Measurements from ENCODE around the gene ZCCHC2. TPM values are rescaled to one million over a fixed set of nuclear protein-coding genes. Genes with fewer than 3 reads are reported as not detected.

Gene ZCCHC2
- total and polyA plus RNA-seq, 2 of the 13 experiments (the other 11 are each of a cell fraction or from before 2014, with no cell fraction given): 62.5 to 76.1 TPM

DNA sequence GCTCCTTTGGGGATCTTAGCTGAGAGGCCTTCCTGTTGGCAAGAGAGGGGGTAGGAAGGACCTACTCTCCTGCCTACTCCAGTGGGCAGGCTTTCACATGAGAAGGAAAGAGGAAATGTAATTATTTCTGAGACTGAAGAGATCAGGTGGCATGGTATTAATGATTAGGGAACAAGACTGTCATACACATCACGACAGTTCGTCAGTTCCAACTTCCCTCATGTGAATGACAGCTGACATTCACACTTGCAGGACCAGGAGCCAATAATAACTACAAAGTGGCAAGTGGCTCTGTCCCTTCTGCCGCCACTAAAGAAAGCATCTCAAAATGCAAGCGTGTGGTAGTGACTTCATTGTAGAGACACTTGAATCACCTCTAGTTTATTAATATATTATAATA, 90.0 kb downstream of the ZCCHC2 start:
- Histone ChIP-seq H2AFZ (ENCODE audit: low read length) (no peak overlapping the region), H3K4me3 (replicated peaks in 1 of 3; ENCODE audit: insufficient read depth in 1 of 3, low read depth in 2 of 3, low read length in 3 of 3) (no peak overlapping the region), H3K4me2 (ENCODE audit: low read depth, low read length) (no peak overlapping the region), H3K9me3 (ENCODE audit: low read length) (peaks cover 2% of the 10 kb centered on the region; the same call in 1 of the 2 replicates), H4K20me1 (ENCODE audit: insufficient read depth, low read length) (no peaks in the 10 kb centered on the region), H3K27ac (ENCODE audit: extremely low read length, insufficient read depth, low read length) (no peak overlapping the region), H3K9ac (ENCODE audit: insufficient read depth, low read depth, low read length) (no peak overlapping the region), H3K79me2 (ENCODE audit: insufficient read depth, low read length) (no peaks in the 10 kb centered on the region), H3K27me3 (ENCODE audit: control insufficient read depth in 1 of 2, insufficient read depth in 2 of 2, low read length in 2 of 2) (peaks cover 7 to 36% of the 10 kb centered on the region in 2 experiments; a peak in 4 of 5 replicates), H3K4me1 (ENCODE audit: insufficient read depth, low read length) (peaks cover 25% of the 10 kb centered on the region), H3K36me3 (replicated peaks in 1 of 2; ENCODE audit: control insufficient read depth in 1 of 2, insufficient read depth in 2 of 2, low read length in 2 of 2) (no peaks in the 10 kb centered on the region)
- no peak for ATAC-seq
- POLR2A ChIA-PET: no interaction called here
- FAIRE-seq: no peak
- TF ChIP-seq SIN3A (IDR thresholded peaks at IDR 0.05; ENCODE audit: borderline replicate concordance, low read depth, low read length) (no peak), KAT7 (CRISPR knock-in tag; IDR thresholded peaks at IDR 0.05; ENCODE audit: borderline replicate concordance) (no peak), REXO4 (CRISPR knock-in tag; IDR thresholded peaks at IDR 0.05; ENCODE audit: borderline replicate concordance) (no peak), ZNF30 (CRISPR knock-in tag; IDR thresholded peaks at IDR 0.05) (no peak), NCOA1 (CRISPR knock-in tag; IDR thresholded peaks at IDR 0.05) (no peak), SIN3B (IDR thresholded peaks at IDR 0.05; ENCODE audit: low read length) (no peak), NPAS2 (CRISPR knock-in tag; IDR thresholded peaks at IDR 0.05; ENCODE audit: borderline replicate concordance) (no peak), KLF16 (CRISPR knock-in tag; IDR thresholded peaks at IDR 0.05) (no peak), ZNF770 (CRISPR knock-in tag; IDR thresholded peaks at IDR 0.05) (no peak), ZNF737 (CRISPR knock-in tag; IDR thresholded peaks at IDR 0.05; ENCODE audit: borderline replicate concordance) (no peak), STAT5B (CRISPR knock-in tag; IDR thresholded peaks at IDR 0.05) (no peak), MZF1 (CRISPR knock-in tag; IDR thresholded peaks at IDR 0.05; ENCODE audit: borderline replicate concordance) (no peak), NFIC (IDR thresholded peaks at IDR 0.05; ENCODE audit: low read length) (no peak), ZNF292 (CRISPR knock-in tag; IDR thresholded peaks at IDR 0.05; ENCODE audit: borderline replicate concordance, low read depth) (no peak)
- TF ChIP-seq, protein P1, sequence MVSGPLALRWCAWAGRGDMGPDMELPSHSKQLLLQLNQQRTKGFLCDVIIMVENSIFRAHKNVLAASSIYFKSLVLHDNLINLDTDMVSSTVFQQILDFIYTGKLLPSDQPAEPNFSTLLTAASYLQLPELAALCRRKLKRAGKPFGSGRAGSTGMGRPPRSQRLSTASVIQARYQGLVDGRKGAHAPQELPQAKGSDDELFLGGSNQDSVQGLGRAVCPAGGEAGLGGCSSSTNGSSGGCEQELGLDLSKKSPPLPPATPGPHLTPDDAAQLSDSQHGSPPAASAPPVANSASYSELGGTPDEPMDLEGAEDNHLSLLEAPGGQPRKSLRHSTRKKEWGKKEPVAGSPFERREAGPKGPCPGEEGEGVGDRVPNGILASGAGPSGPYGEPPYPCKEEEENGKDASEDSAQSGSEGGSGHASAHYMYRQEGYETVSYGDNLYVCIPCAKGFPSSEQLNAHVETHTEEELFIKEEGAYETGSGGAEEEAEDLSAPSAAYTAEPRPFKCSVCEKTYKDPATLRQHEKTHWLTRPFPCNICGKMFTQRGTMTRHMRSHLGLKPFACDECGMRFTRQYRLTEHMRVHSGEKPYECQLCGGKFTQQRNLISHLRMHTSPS (CRISPR knock-in tag; IDR thresholded peaks at IDR 0.05; ENCODE audit: low read depth): no peak
- intact Hi-C loops (cut with micrococcal nuclease; ENCODE audit: unreplicated experiment) (no loop called here), in situ Hi-C loops (cut with HindIII; ENCODE audit: extremely low pct_ligation_motif_present, low pct_unique_long_range_greater_than_20kb) (loop anchor here (25.0 kb wide), 1 partner anchor 375 kb away; no protein-coding TSS in a partner anchor)
- CTCF ChIA-PET (ENCODE audit: low intra/inter-chr PET ratio, low total read pairs): no interaction called here
- BruUV-seq (replicated peaks): no TSS peak
- DNase-seq (ENCODE audit: low spot score): no peak
- WGBS (ENCODE audit: low lambda C conversion rate): 47% methylated on average over 3 of the region's 4 CpGs
